ENCODE data around the gene CTDSP1.

- no peak for TF ChIP-seq CTCF (IDR thresholded peaks at IDR 0.05)
- no peak for TF ChIP-seq RAD21 (IDR thresholded peaks at IDR 0.05; ENCODE audit: low read length)
- TF ChIP-seq GABPA (IDR thresholded peaks at IDR 0.05; ENCODE audit: low read depth) = no peak
- no peak for TF ChIP-seq RFX5 (IDR thresholded peaks at IDR 0.05; ENCODE audit: low read length)
- no peak for TF ChIP-seq TCF12 (IDR thresholded peaks at IDR 0.05)
- no peak for TF ChIP-seq EP300 (IDR thresholded peaks at IDR 0.05; ENCODE audit: borderline replicate concordance in 1 of 2, low read depth in 1 of 2, low read length in 1 of 2)
Measured at GRCh38 chr2:218378053-218378452, 21.6 kb upstream of the CTDSP1 start.
